Endothelial cell of umbilical vein (primary cell): ENCODE measurements around the gene PSAP. TPM values are rescaled to one million over a fixed set of nuclear protein-coding genes. Genes with fewer than 3 reads are reported as not detected.

Source experiments
- BruUV-seq: library from RNA; stranded (reverse); fragments of 400-500 nt; replicated peaks from 2 replicates; lab custom pipeline; 2021; lab: Mats Ljungman, UMichigan
- CTCF ChIA-PET: fragments of 300-600, 350-600 bp; sonication (Branson Sonifier 250); formaldehyde crosslinking; loops from one replicate; lab custom pipeline; 2021; ENCODE audit warnings: antibody characterized with exemption, inconsistent platforms; lab: Charles Lee
- POLR2A ChIA-PET: fragments of 300-600, 350-600 bp; sonication (Branson Sonifier 250); formaldehyde crosslinking; loops from one replicate; lab custom pipeline; 2021; ENCODE audit warnings: antibody characterized with exemption, inconsistent platforms; lab: Charles Lee
- DNase-seq: peaks from one replicate; pipeline ENCODE4 v3.0.0-alpha.2; 2011; ENCODE audit warnings: low read depth, low spot score
- FAIRE-seq: peaks from 2 replicates; lab custom pipeline; 2011; peaks lifted over from hg19 to GRCh38; lab: Jason Lieb, UNC
- H2AFZ ChIP-seq: 2 replicates; pipeline ENCODE4 v1.6.0; 2012; ENCODE audit warnings: low read depth, low read length, control low read depth, inconsistent platforms
- H3K27ac ChIP-seq: 2 replicates; pipeline ENCODE4 v1.5.1; 2011; ENCODE audit warnings: low read depth, mild to moderate bottlenecking, control low read depth, low read length, moderate library complexity; ENCODE audit not compliant: insufficient read depth
- H3K27me3 ChIP-seq, 2 experiments: 2 replicates each; pipeline versions ENCODE4 v1.6.0 to v1.6.1; 2011; ENCODE audit warnings: low read length in 2 of 2, mixed read lengths in 1 of 2; ENCODE audit not compliant: control insufficient read depth in 2 of 2, insufficient read depth in 2 of 2
- H3K36me3 ChIP-seq, 2 experiments: 2 replicates in 1 of 2; 3 replicates in 1 of 2; pipeline ENCODE4 v1.5.1; 2011; ENCODE audit warnings: low read length in 2 of 2, mild to moderate bottlenecking in 1 of 2, moderate library complexity in 1 of 2; ENCODE audit not compliant: control insufficient read depth in 2 of 2, insufficient read depth in 2 of 2; ENCODE audit errors: extremely low read depth in 1 of 2
- H3K4me1 ChIP-seq: 3 replicates; pipeline ENCODE4 v1.5.1; 2011; ENCODE audit warnings: mild to moderate bottlenecking, low read length; ENCODE audit not compliant: control insufficient read depth, insufficient read depth; ENCODE audit errors: extremely low read depth
- H3K4me2 ChIP-seq: 2 replicates; pipeline ENCODE4 v1.6.1; 2011; ENCODE audit warnings: low read length, control low read depth, mixed read lengths; ENCODE audit not compliant: insufficient read depth
- H3K4me3 ChIP-seq, 3 experiments: fragments of 200-600 bp in 1 of 3; sonication (generic), shearing (Covaris generic) in 1 of 3; replicated peaks in 1 of 3; 2 replicates each; pipeline ENCODE4 v1.5.1; 2011 to 2016; ENCODE audit warnings: control low read depth in 3 of 3, low read length in 3 of 3, mild to moderate bottlenecking in 2 of 3, inconsistent platforms in 1 of 3, low read depth in 1 of 3, moderate library complexity in 1 of 3; ENCODE audit not compliant: insufficient read depth in 1 of 3
- H3K79me2 ChIP-seq: 2 replicates; pipeline ENCODE4 v1.6.0; 2012; ENCODE audit warnings: low read length, inconsistent platforms; ENCODE audit not compliant: control insufficient read depth, insufficient read depth
- H3K9ac ChIP-seq: replicated peaks from 2 replicates; pipeline ENCODE3; 2011; ENCODE audit warnings: low read length, control low read depth; ENCODE audit not compliant: insufficient read depth; ENCODE audit errors: extremely low read depth
- H3K9me1 ChIP-seq: replicated peaks from 3 replicates; pipeline ENCODE4 v1.6.0; 2011; ENCODE audit warnings: mild to moderate bottlenecking, low read length; ENCODE audit not compliant: control insufficient read depth, insufficient read depth; ENCODE audit errors: extremely low read depth
- H3K9me3 ChIP-seq: replicated peaks from 2 replicates; pipeline ENCODE4 v1.5.1; 2012; ENCODE audit warnings: low read length, inconsistent platforms; ENCODE audit not compliant: control insufficient read depth, insufficient read depth
- H4K20me1 ChIP-seq: replicated peaks from 2 replicates; pipeline ENCODE3; 2011; ENCODE audit warnings: mild to moderate bottlenecking, low read length; ENCODE audit not compliant: control insufficient read depth, insufficient read depth; ENCODE audit errors: extremely low read depth
- EZH2 ChIP-seq: IDR thresholded peaks from 2 replicates; pipeline ENCODE4 v1.6.1; 2012; ENCODE audit warnings: borderline replicate concordance, low read depth, mild to moderate bottlenecking, moderate library complexity, low read length, inconsistent platforms; ENCODE audit not compliant: severe bottlenecking
- FOS ChIP-seq: IDR thresholded peaks from 2 replicates; pipeline ENCODE4 v1.6.1; 2011; ENCODE audit warnings: mild to moderate bottlenecking, low read length, moderate library complexity, borderline replicate concordance; ENCODE audit not compliant: insufficient read depth
- GATA2 ChIP-seq: IDR thresholded peaks from 2 replicates; pipeline ENCODE4 v1.7.0; 2011; ENCODE audit warnings: low read depth, mild to moderate bottlenecking, moderate library complexity, mixed read lengths, low read length; ENCODE audit not compliant: insufficient read length, insufficient read depth
- JUN ChIP-seq: IDR thresholded peaks from 2 replicates; pipeline ENCODE4 v1.6.1; 2011; ENCODE audit warnings: borderline replicate concordance, low read depth; ENCODE audit not compliant: insufficient read length, insufficient read depth
- MYC ChIP-seq: IDR thresholded peaks from one replicate; pipeline ENCODE4 v1.6.1; 2011; ENCODE audit warnings: mild to moderate bottlenecking, low read depth, low read length
- POLR2AphosphoS5 ChIP-seq: IDR thresholded peaks from 2 replicates; pipeline ENCODE4 v1.6.1; 2012; ENCODE audit warnings: low read depth, mild to moderate bottlenecking, control low read depth, low read length, moderate library complexity; ENCODE audit not compliant: insufficient read depth
- dilution Hi-C: fragments of 300-500 bp; cut with MboI; formaldehyde crosslinking; loops from one replicate; pipeline ENCODE4 v1.15.0; 2019; ENCODE audit warnings: low sequenced_read_pairs; ENCODE audit not compliant: extremely low pct_ligation_motif_present
- intact Hi-C: fragments of 100-400 bp; cut with micrococcal nuclease; formaldehyde crosslinking; loops from one replicate; pipeline ENCODE4 v1.10.0; 2022
- polyA plus RNA-seq, 4 experiments: library from polyadenylated mRNA; depleted of rRNA in 3 of 4; stranded (reverse) in 3 of 4; unstranded in 1 of 4; fragments of >200 nt; gene quantifications; 2 replicates each; pipeline versions ENCODE4 v1.2.1 to v1.2.3, GENCODE V29; 2011 to 2012; ENCODE audit warnings: missing spikeins in 1 of 4
- total RNA-seq: library from RNA; stranded (reverse); gene quantifications from 2 replicates; pipeline ENCODE4 v1.2.3, GENCODE V29; 2021
- TF ChIP-seq, protein P1 (sequence below): IDR thresholded peaks from 2 replicates; pipeline ENCODE4 v1.6.1; 2011; ENCODE audit not compliant: insufficient read depth, insufficient read length

Gene PSAP
- total and polyA plus RNA-seq, 2 donors (not counting 3 experiments of a cell fraction or from before 2014, with no cell fraction given): 644 to 1,476 TPM

DNA sequence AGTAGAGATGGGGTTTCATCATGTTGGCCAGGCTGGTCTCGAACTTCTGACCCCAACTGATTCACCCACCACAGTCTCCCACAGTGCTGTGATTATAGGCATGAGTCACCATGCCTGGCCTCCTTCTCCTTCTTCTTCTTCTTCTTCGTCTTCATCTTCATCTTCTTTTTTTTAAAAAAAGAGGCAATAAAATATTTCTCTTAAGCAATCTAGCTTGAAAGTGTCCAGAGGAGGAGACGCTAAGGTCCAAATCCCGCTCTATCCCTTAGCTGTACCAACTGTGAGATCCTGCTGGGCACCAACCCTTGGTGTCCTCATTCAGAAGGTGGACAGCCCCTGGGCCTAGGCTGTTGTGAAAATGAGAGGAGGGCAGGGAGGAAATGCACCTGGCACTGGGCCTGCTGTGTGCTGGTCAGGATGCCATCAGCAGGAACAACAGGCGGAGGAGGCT, 13.9 kb upstream of the PSAP start:
- H3K79me2 ChIP-seq: no peaks in the 10 kb centered on the region
- no peaks in the 10 kb centered on the region for H3K36me3 ChIP-seq
- H3K9ac ChIP-seq: no peak overlapping the region
- POLR2A ChIA-PET: no interaction called here
- H3K9me3 ChIP-seq: no peaks in the 10 kb centered on the region
- TF ChIP-seq GATA2 (no peak), EZH2 (no peak), JUN (no peak), FOS (peak; percentile 66)
- TF ChIP-seq, protein P1, sequence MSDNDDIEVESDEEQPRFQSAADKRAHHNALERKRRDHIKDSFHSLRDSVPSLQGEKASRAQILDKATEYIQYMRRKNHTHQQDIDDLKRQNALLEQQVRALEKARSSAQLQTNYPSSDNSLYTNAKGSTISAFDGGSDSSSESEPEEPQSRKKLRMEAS: no peak
- no peaks in the 10 kb centered on the region for H3K27me3 ChIP-seq
- dilution Hi-C loops (no loop called here), intact Hi-C loops (no loop called here)
- CTCF ChIA-PET: interaction anchor here (1.8 kb wide), 1 partner anchor 32 kb away, joined by 6 read pairs; no protein-coding TSS in a partner anchor
- H4K20me1 ChIP-seq: no peaks in the 10 kb centered on the region
- no peaks in the 10 kb centered on the region for H3K9me1 ChIP-seq
- no peak overlapping the region for H2AFZ ChIP-seq
- DNase-seq (no peak), FAIRE-seq (peak; percentile 54)
- peaks cover 14% of the 10 kb centered on the region for H3K4me1 ChIP-seq
- no peak overlapping the region for H3K4me2 ChIP-seq
- H3K27ac ChIP-seq: no peak overlapping the region
- BruUV-seq: no TSS peak
- no peak overlapping the region for H3K4me3 ChIP-seq

GRCh38 chr10:71863203-71863602, 12.2 kb upstream of the PSAP start:
- TF ChIP-seq POLR2AphosphoS5 (no peak), MYC (no peak), EZH2 (no peak)
- dilution Hi-C loops (no loop called here), intact Hi-C loops (no loop called here)
- no peak overlapping the region for H3K4me2 ChIP-seq
- H4K20me1 ChIP-seq: no peaks in the 10 kb centered on the region
- no peak overlapping the region for H3K4me3 ChIP-seq
- no peak overlapping the region for H3K27ac ChIP-seq
- H3K9me1 ChIP-seq: no peaks in the 10 kb centered on the region
- H3K9ac ChIP-seq: no peak overlapping the region
- BruUV-seq: no TSS peak
- H3K36me3 ChIP-seq: no peaks in the 10 kb centered on the region
- peaks cover 19% of the 10 kb centered on the region for H3K4me1 ChIP-seq
- H3K9me3 ChIP-seq: no peaks in the 10 kb centered on the region
- no peak for DNase-seq
- no peak overlapping the region for H2AFZ ChIP-seq
- no peaks in the 10 kb centered on the region for H3K27me3 ChIP-seq
- CTCF ChIA-PET: interaction anchor here (1.3 kb wide), 1 partner anchor 27 kb away, joined by 3 read pairs; no protein-coding TSS in a partner anchor
- no peak for FAIRE-seq
- no peaks in the 10 kb centered on the region for H3K79me2 ChIP-seq
- POLR2A ChIA-PET: no interaction called here
